ENCODE measurements around the gene IL3. TPM values are rescaled to one million over a fixed set of nuclear protein-coding genes. Genes with fewer than 3 reads are reported as not detected.

Gene IL3
- total and polyA plus RNA-seq, 9 of the 15 experiments (the other 6 are each of a cell fraction or from before 2014, with no cell fraction given): not detected

GRCh38 chr5:132010989-132011621 lies 49.4 kb upstream of the IL3 start:
- Histone ChIP-seq H3K4me1 (replicated peaks in 1 of 2; ENCODE audit: control insufficient read depth in 2 of 2, insufficient read depth in 2 of 2, low read length in 2 of 2) (peaks cover 8 to 14% of the 10 kb centered on the region in 2 experiments; a peak in 4 of 5 replicates), H3K4me2 (ENCODE audit: insufficient read depth, low read length) (peak overlapping the region; percentile 59), H2AFZ (ENCODE audit: low read depth, low read length) (peak overlapping the region; percentile 66), H3K27me3 (ENCODE audit: control insufficient read depth in 2 of 2, insufficient read depth in 2 of 2, low read length in 2 of 2) (peaks cover 8 to 21% of the 10 kb centered on the region in 2 experiments; a peak in 4 of 5 replicates), H4K20me1 (replicated peaks; ENCODE audit: control insufficient read depth, insufficient read depth, low read length) (peaks cover 15% of the 10 kb centered on the region; the same call in 1 of the 2 replicates), H3K27ac (ENCODE audit: extremely low read depth, low read depth, low read length) (no peak overlapping the region), H3K9me1 (ENCODE audit: control insufficient read depth, insufficient read depth, low read length) (no peaks in the 10 kb centered on the region), H3K4me3 (peak overlapping the region; percentile 50), H3K9ac (ENCODE audit: insufficient read depth in 1 of 2, low read depth in 2 of 2, low read length in 2 of 2) (peak overlapping the region in 1 of 2 experiments; percentile 82; a peak in 2 of 4 replicates), H3K9me3 (replicated peaks; ENCODE audit: control insufficient read depth, insufficient read depth, low read depth, low read length) (no peaks in the 10 kb centered on the region), H3K36me3 (ENCODE audit: control insufficient read depth, insufficient read depth, low read length) (no peaks in the 10 kb centered on the region), H3K79me2 (ENCODE audit: control insufficient read depth, insufficient read depth, low read length) (no peaks in the 10 kb centered on the region)
- BruUV-seq (replicated peaks): no TSS peak
- in situ Hi-C loops (cut with MboI) (loop anchor here (25.0 kb wide), 1 partner anchor 574 kb away; no protein-coding TSS in a partner anchor), intact Hi-C loops (cut with micrococcal nuclease) (loop anchor here (1.0 kb wide), 1 partner anchor 376 kb away; the partner anchor contains the start of gene RAPGEF6)
- ChIA-PET CTCF (ENCODE audit: low intra/inter-chr PET ratio) (no interaction called here), POLR2A (interaction anchor here (0.6 to 1.4 kb wide), 5 partner anchors 8 to 422 kb away, joined by 3 to 4 read pairs (median 4); no protein-coding TSS in a partner anchor)
- FAIRE-seq (no peak), ATAC-seq (no peak), DNase-seq (ENCODE audit: extremely low read depth in 1 of 4, low spot score in 3 of 4) (peak in 3 of 4 experiments; percentile 32 to 38 (median 37))
- WGBS (ENCODE audit: insufficient coverage, low coverage, missing lambda C conversion rate): 7% methylated on average over 31 of the region's 46 CpGs
- TF ChIP-seq ZBTB7A (IDR thresholded peaks at IDR 0.05; ENCODE audit: borderline replicate concordance, control insufficient read depth, low read depth, low read length) (no peak), PML (IDR thresholded peaks at IDR 0.05; ENCODE audit: low read length) (no peak), POLR2A (conservative IDR thresholded peaks at IDR 0.05) (no peak), MCM7 (IDR thresholded peaks at IDR 0.05) (no peak), KLF10 (CRISPR knock-in tag; IDR thresholded peaks at IDR 0.05) (no peak), CEBPG (CRISPR knock-in tag; IDR thresholded peaks at IDR 0.05) (no peak), CEBPG (tag; conservative IDR thresholded peaks at IDR 0.05 in 1 of 2, IDR thresholded peaks at IDR 0.05 in 1 of 2) (no peak), NR3C1 (CRISPR knock-in tag; IDR thresholded peaks at IDR 0.05) (no peak), GABPB1 (CRISPR knock-in tag; IDR thresholded peaks at IDR 0.05) (no peak)
- TF ChIP-seq, protein P1, sequence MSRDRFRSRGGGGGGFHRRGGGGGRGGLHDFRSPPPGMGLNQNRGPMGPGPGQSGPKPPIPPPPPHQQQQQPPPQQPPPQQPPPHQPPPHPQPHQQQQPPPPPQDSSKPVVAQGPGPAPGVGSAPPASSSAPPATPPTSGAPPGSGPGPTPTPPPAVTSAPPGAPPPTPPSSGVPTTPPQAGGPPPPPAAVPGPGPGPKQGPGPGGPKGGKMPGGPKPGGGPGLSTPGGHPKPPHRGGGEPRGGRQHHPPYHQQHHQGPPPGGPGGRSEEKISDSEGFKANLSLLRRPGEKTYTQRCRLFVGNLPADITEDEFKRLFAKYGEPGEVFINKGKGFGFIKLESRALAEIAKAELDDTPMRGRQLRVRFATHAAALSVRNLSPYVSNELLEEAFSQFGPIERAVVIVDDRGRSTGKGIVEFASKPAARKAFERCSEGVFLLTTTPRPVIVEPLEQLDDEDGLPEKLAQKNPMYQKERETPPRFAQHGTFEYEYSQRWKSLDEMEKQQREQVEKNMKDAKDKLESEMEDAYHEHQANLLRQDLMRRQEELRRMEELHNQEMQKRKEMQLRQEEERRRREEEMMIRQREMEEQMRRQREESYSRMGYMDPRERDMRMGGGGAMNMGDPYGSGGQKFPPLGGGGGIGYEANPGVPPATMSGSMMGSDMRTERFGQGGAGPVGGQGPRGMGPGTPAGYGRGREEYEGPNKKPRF (IDR thresholded peaks at IDR 0.05; ENCODE audit: low read depth, low read length): no peak
- TF ChIP-seq, protein P2, sequence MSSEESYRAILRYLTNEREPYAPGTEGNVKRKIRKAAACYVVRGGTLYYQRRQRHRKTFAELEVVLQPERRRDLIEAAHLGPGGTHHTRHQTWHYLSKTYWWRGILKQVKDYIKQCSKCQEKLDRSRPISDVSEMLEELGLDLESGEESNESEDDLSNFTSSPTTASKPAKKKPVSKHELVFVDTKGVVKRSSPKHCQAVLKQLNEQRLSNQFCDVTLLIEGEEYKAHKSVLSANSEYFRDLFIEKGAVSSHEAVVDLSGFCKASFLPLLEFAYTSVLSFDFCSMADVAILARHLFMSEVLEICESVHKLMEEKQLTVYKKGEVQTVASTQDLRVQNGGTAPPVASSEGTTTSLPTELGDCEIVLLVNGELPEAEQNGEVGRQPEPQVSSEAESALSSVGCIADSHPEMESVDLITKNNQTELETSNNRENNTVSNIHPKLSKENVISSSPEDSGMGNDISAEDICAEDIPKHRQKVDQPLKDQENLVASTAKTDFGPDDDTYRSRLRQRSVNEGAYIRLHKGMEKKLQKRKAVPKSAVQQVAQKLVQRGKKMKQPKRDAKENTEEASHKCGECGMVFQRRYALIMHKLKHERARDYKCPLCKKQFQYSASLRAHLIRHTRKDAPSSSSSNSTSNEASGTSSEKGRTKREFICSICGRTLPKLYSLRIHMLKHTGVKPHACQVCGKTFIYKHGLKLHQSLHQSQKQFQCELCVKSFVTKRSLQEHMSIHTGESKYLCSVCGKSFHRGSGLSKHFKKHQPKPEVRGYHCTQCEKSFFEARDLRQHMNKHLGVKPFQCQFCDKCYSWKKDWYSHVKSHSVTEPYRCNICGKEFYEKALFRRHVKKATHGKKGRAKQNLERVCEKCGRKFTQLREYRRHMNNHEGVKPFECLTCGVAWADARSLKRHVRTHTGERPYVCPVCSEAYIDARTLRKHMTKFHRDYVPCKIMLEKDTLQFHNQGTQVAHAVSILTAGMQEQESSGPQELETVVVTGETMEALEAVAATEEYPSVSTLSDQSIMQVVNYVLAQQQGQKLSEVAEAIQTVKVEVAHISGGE (CRISPR knock-in tag; IDR thresholded peaks at IDR 0.05): no peak
- TF ChIP-seq, protein P3, sequence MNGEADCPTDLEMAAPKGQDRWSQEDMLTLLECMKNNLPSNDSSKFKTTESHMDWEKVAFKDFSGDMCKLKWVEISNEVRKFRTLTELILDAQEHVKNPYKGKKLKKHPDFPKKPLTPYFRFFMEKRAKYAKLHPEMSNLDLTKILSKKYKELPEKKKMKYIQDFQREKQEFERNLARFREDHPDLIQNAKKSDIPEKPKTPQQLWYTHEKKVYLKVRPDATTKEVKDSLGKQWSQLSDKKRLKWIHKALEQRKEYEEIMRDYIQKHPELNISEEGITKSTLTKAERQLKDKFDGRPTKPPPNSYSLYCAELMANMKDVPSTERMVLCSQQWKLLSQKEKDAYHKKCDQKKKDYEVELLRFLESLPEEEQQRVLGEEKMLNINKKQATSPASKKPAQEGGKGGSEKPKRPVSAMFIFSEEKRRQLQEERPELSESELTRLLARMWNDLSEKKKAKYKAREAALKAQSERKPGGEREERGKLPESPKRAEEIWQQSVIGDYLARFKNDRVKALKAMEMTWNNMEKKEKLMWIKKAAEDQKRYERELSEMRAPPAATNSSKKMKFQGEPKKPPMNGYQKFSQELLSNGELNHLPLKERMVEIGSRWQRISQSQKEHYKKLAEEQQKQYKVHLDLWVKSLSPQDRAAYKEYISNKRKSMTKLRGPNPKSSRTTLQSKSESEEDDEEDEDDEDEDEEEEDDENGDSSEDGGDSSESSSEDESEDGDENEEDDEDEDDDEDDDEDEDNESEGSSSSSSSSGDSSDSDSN (IDR thresholded peaks at IDR 0.05; ENCODE audit: borderline replicate concordance in 1 of 2, low read depth in 2 of 2, low read length in 2 of 2): no peak

Measured in K562 (cell line).